Mucosa of rectum (tissue), 2 donors: ENCODE measurements around the gene CDKAL1.

Experiments used
- H3K27ac ChIP-seq, 2 donors: one replicate each; pipeline ENCODE4 v1.7.0; 2013; ENCODE audit warnings: inconsistent platforms in 2 of 2, low read depth in 2 of 2, low read length in 2 of 2
- H3K27me3 ChIP-seq, 2 donors: one replicate each; pipeline ENCODE4 v1.7.0; 2013; ENCODE audit warnings: low read length in 2 of 2; ENCODE audit not compliant: control insufficient read depth in 2 of 2, insufficient read depth in 2 of 2
- H3K36me3 ChIP-seq, 2 donors: one replicate each; pipeline ENCODE4 v1.7.0; 2013; ENCODE audit warnings: low read length in 2 of 2; ENCODE audit not compliant: control insufficient read depth in 2 of 2, insufficient read depth in 2 of 2
- H3K4me1 ChIP-seq, 2 donors: one replicate each; pipeline ENCODE4 v1.7.0; 2013; ENCODE audit warnings: low read length in 2 of 2, mild to moderate bottlenecking in 1 of 2; ENCODE audit not compliant: control insufficient read depth in 2 of 2, insufficient read depth in 2 of 2
- H3K4me3 ChIP-seq, 2 donors: one replicate each; pipeline ENCODE4 v1.7.0; 2013; ENCODE audit warnings: low read length in 2 of 2
- H3K9ac ChIP-seq, 2 donors: one replicate each; pipeline ENCODE4 v1.7.0; 2013; ENCODE audit warnings: low read length in 2 of 2, low read depth in 1 of 2, mild to moderate bottlenecking in 1 of 2
- H3K9me3 ChIP-seq, 2 donors: one replicate each; pipeline ENCODE4 v1.7.0; 2013; ENCODE audit warnings: low read length in 2 of 2; ENCODE audit not compliant: control insufficient read depth in 2 of 2
- donor health status: healthy.
- donor health status: Normal muscosa, but diverticular disease.

Gene CDKAL1

DNA sequence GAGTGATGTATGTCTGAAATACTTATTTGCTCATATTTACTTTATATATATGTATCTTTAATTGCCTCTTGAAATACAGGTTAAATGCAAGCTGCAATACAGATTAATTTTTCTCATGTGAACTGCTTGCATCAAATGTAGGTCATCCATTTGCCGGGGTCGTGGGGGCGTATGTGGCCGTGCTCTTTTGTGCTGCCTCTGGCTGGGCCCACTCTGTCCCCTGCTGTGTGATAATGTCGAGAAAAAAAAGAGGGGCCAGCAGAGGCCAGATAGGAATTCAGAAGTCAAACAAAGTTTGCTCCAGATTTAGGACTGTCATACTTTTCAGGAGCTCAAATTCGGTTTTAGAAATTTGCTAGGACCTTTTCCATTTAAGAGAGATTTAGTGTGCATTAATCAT, 599.6 kb downstream of the CDKAL1 start:
- no peaks in the 10 kb centered on the region for H3K36me3 ChIP-seq
- no peak overlapping the region for H3K9ac ChIP-seq
- no peaks in the 10 kb centered on the region for H3K4me1 ChIP-seq
- no peak overlapping the region for H3K4me3 ChIP-seq
- H3K27me3 ChIP-seq, result no peaks in the 10 kb centered on the region
- H3K9me3 ChIP-seq, result no peaks in the 10 kb centered on the region
- no peak overlapping the region for H3K27ac ChIP-seq

DNA sequence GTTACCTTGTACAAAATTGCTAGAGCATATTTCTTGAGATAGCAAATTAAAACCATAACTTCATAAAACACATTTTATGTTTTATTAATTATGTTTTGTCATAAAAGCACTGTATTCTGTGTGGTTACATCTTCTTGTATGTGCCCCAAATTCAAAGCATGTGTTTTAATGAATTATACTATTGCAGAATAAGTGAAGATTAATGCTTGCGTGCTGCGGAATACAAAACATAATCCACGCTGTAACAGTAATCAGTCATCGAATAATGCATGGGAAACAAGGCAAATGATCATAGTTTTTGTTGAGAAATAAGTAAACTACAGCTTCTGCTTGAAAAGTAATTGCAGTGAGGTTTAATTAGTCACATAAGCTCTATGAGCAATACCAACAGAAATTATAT, 600.1 kb downstream of the CDKAL1 start:
- H3K9me3 ChIP-seq, result no peaks in the 10 kb centered on the region
- H3K27ac ChIP-seq, result no peak overlapping the region
- H3K36me3 ChIP-seq, result no peaks in the 10 kb centered on the region
- no peak overlapping the region for H3K9ac ChIP-seq
- H3K4me3 ChIP-seq, result no peak overlapping the region
- no peaks in the 10 kb centered on the region for H3K27me3 ChIP-seq
- no peaks in the 10 kb centered on the region for H3K4me1 ChIP-seq

DNA sequence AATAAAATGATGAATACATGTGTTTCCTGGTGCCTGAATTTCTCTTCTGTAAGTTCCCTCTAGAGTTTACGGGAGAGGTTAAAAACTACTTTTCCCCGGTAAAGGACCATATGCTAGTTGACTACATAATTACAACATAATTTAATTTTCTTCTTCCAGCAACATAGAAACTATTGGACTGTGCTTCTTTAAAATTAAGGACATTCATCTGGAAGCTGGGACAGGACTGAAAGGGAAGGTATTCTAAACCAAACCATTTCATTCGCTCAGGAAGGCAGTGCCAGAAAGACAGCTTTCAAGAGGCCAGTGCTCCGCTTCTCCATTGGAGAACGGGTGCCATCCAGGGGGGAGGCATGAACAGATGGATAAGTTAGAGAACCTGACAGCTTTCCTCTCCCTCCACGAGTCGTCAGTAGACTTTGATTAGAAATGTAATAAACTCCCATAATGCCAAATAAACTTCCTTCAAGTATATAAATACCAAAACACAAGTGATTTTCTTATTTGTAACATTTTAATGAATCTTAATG, 601.3 kb downstream of the CDKAL1 start:
- Histone ChIP-seq H3K9ac (no peak overlapping the region), H3K4me3 (no peak overlapping the region), H3K4me1 (no peaks in the 10 kb centered on the region), H3K9me3 (no peaks in the 10 kb centered on the region), H3K27ac (no peak overlapping the region), H3K36me3 (no peaks in the 10 kb centered on the region), H3K27me3 (no peaks in the 10 kb centered on the region)

DNA sequence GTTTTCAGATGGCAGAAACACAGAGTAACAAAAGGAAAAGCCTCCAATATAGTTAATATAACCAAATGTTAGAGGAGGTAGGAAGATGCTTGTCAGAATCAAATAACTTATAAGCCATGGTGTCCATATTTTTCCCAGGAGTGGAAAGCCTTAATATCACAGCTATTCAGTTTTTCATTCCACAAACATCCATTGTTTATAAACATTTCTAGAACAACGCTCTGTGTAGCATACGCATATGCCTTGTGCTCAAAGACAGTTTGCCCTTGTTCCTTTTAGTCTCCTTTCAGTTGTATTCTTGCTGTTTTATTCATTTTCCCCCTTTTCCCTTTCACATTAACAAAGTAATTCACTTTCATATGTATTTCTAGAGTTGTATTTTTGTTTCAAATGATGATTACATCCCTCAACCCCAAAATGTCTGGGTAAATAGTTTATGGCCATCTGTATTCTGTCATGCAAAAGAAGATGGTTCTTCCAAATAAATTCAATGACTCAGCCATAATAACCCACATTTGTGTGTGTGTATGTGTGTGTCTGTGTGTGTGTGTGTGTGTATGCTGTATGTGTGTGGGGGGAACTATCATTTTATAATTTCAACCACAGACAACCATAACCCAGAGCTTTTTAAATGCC, 603.6 kb downstream of the CDKAL1 start:
- H3K9ac ChIP-seq, result no peak overlapping the region
- H3K4me1 ChIP-seq, result peaks cover 0 to 3% of the 10 kb centered on the region in 2 donors

DNA sequence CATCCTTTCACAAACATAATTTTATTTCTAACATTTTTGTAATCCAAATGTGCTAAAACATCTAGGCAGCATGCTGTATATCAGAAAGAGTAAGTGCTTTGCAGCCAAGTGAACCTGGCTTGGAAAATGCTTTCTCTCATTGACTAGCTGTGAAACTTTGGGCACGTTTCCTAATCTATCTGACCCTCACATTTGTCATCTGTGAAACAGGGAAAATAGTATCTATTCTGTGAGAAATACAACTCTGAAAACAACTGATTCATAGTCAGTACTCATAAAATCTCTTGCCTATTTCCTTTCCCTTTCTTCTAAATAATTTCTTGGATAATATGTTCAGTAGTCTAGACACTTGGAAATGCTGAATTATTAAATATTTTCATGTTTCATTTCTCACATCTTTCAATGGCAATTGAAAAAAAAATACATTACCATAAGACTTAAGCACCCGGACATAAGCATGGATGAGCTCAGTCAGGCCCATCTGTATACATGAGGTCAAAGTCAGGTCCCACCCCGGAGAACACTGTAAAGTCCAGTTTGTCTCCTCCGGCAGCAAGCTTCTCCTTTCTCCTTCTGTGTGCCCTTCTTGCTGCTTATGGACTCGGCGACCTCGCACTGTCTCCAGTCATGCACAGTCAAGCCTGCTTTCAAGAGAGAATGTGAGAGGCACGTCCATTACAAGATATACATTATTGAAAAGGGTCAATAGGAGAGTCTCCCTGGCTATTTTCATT, 604.2 kb downstream of the CDKAL1 start:
- Histone ChIP-seq H3K9ac (no peak overlapping the region), H3K36me3 (no peaks in the 10 kb centered on the region), H3K27me3 (no peaks in the 10 kb centered on the region), H3K4me3 (no peak overlapping the region), H3K4me1 (peaks cover 0 to 3% of the 10 kb centered on the region in 2 donors), H3K27ac (no peak overlapping the region), H3K9me3 (no peaks in the 10 kb centered on the region)

More for the DNA sequence above, 603.6 kb downstream of the CDKAL1 start:
- no peaks in the 10 kb centered on the region for H3K27me3 ChIP-seq
- H3K9me3 ChIP-seq, result no peaks in the 10 kb centered on the region
- no peak overlapping the region for H3K4me3 ChIP-seq
- no peaks in the 10 kb centered on the region for H3K36me3 ChIP-seq
- no peak overlapping the region for H3K27ac ChIP-seq

DNA sequence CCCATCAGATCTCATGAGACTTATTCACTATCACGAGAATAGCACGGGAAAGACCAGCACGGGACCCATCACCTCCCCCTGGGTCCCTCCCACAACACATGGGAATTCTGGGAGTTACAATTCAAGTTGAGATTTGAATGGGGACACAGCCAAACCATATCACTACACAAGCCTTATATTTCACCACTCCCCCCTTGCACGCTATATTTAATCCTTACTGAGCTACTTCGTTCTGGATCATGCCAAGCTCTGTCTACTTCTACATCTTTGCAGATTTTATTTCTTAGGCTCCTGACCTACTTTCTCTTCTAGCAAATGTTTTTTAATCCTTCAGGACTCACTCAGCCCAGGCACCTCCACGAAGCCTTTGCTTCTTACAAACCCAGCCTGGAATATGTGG, 606.7 kb downstream of the CDKAL1 start:
- peaks cover 0 to 3% of the 10 kb centered on the region in 2 donors for H3K4me1 ChIP-seq
- H3K36me3 ChIP-seq, result no peaks in the 10 kb centered on the region
- H3K9ac ChIP-seq, result no peak overlapping the region
- H3K27me3 ChIP-seq, result no peaks in the 10 kb centered on the region
- no peak overlapping the region for H3K27ac ChIP-seq
- no peaks in the 10 kb centered on the region for H3K9me3 ChIP-seq
- H3K4me3 ChIP-seq, result no peak overlapping the region

DNA sequence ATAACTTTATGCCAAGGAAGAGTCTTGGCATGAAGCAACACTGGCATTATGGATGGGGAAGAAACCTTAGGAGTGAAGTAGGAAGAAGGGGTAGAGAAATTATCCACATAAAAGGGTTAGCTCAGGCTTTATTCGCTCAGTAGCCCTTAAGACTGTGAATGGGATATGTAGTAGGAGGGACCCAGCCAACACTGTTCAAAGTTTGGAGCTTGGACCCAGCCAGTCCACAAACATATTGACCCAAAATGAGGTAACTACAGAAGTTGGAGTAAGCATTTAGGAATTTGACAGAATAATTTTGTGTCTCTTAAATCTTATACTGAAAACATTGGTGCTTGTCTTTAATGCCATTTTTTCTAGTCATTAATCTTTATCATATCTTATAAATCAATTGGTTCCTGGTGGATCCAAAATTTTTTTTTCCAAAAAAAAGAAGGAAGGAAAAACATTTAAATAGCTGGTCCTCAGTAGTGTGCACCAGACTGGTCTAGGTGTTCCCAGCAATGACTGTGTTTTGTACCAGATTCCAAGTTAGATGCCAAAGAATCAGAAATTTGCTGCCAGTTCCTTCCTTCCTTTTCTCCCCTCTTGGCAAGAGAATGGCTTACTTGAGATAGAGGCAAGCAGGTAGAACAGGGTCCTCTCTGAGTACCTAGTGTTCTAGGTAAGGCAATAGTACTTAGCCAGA, 607.5 kb downstream of the CDKAL1 start:
- Histone ChIP-seq H3K36me3 (no peaks in the 10 kb centered on the region), H3K4me3 (no peak overlapping the region), H3K9me3 (no peaks in the 10 kb centered on the region), H3K4me1 (peaks cover 0 to 3% of the 10 kb centered on the region in 2 donors), H3K27ac (no peak overlapping the region), H3K9ac (no peak overlapping the region), H3K27me3 (no peaks in the 10 kb centered on the region)

DNA sequence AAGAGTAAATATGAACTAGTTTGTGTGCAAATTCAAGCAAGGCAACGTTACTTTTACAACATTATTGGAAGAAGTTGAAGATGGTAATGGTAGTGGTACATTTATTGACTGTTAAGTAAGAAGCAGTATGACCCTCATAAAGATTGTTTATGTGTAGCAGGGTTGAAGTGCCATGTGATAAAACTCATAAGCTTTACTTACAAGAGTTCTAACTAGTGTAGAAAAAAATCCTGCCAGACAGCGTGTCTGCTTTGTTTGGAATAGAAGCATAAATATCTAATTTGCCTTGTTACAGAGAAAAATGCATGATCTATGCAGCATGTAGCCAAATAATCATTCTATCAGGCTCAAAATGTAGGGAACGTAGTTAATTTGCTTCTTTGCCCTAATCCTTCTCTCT, 608.5 kb downstream of the CDKAL1 start:
- Histone ChIP-seq H3K9me3 (no peaks in the 10 kb centered on the region), H3K27ac (no peak overlapping the region)

DNA sequence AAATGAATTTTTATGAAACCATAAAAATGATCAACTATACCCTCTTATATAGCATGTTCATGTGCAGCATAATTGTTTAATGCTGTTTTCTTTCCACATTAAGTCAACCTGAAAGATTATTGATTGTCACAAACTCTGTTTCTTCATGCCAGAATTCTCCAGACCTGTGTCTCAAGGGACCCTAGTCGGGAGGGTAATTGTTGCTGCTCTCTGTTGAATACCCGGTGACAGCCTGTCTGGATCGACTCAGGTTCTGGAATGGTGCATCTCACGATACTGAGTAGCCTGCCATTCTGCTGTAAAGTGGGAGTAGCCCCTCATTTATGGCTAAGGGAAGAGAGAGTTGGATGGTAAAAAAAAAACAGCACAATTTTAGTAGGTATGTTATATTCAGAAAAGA, 609.4 kb downstream of the CDKAL1 start:
- Histone ChIP-seq H3K9me3 (no peaks in the 10 kb centered on the region), H3K36me3 (no peaks in the 10 kb centered on the region), H3K9ac (no peak overlapping the region), H3K4me1 (peaks cover 0 to 3% of the 10 kb centered on the region in 2 donors), H3K27me3 (no peaks in the 10 kb centered on the region), H3K4me3 (no peak overlapping the region), H3K27ac (no peak overlapping the region)

More for the DNA sequence above, 608.5 kb downstream of the CDKAL1 start:
- H3K4me1 ChIP-seq, result peaks cover 0 to 3% of the 10 kb centered on the region in 2 donors
- H3K9ac ChIP-seq, result no peak overlapping the region
- no peak overlapping the region for H3K4me3 ChIP-seq
- no peaks in the 10 kb centered on the region for H3K36me3 ChIP-seq
- no peaks in the 10 kb centered on the region for H3K27me3 ChIP-seq

DNA sequence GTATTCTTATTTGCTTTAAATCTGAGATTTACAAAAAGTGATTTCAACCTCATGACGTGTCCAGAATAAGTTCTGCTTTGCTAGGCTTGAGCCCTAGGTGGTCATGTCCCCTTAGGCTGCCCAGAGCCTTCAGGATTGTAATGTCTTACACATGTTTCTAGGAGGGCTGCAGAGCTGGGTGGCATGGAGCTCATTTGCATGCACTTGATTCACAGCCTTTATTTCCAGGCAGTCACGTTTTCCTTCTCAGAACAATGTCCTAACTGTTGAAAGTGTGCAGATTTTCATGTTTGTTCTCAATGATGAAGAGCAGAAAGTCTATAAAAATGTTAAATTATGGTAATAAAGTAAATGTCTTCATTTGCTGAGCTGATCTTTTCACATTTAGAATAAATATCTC, 610.7 kb downstream of the CDKAL1 start:
- H3K9ac ChIP-seq, result no peak overlapping the region
- H3K36me3 ChIP-seq, result no peaks in the 10 kb centered on the region
- H3K27ac ChIP-seq, result no peak overlapping the region
- H3K4me1 ChIP-seq, result peaks cover 0 to 3% of the 10 kb centered on the region in 2 donors
- no peaks in the 10 kb centered on the region for H3K9me3 ChIP-seq
- H3K27me3 ChIP-seq, result no peaks in the 10 kb centered on the region
- no peak overlapping the region for H3K4me3 ChIP-seq
